Endothelial cell of umbilical vein (primary cell): ENCODE measurements around the gene NLRP5.

Experiments used
- MYC ChIP-seq: IDR thresholded peaks from one replicate; pipeline ENCODE4 v1.6.1; 2011; ENCODE audit warnings: mild to moderate bottlenecking, low read depth, low read length
- POLR2A ChIP-seq: IDR thresholded peaks from 2 replicates; pipeline ENCODE4 v1.6.1; 2012; ENCODE audit warnings: low read depth, mild to moderate bottlenecking, control low read depth, low read length
- POLR2AphosphoS5 ChIP-seq: IDR thresholded peaks from 2 replicates; pipeline ENCODE4 v1.6.1; 2012; ENCODE audit warnings: low read depth, mild to moderate bottlenecking, control low read depth, low read length, moderate library complexity; ENCODE audit not compliant: insufficient read depth
- TF ChIP-seq, protein P1 (sequence below), 2 donors: IDR thresholded peaks; 1 replicate in 1 of 2; 2 replicates in 1 of 2; pipeline ENCODE4 v1.5.1; 2011; ENCODE audit warnings: low read length in 2 of 2, mild to moderate bottlenecking in 2 of 2, moderate library complexity in 2 of 2, control low read depth in 1 of 2, inconsistent platforms in 1 of 2, low read depth in 1 of 2; ENCODE audit not compliant: insufficient read depth in 1 of 2; ENCODE audit errors: extremely low read depth in 1 of 2

GRCh38 chr19:56101746-56102535, 115.4 kb downstream of the NLRP5 start:
- TF ChIP-seq POLR2A, result no peak
- TF ChIP-seq, protein P1, sequence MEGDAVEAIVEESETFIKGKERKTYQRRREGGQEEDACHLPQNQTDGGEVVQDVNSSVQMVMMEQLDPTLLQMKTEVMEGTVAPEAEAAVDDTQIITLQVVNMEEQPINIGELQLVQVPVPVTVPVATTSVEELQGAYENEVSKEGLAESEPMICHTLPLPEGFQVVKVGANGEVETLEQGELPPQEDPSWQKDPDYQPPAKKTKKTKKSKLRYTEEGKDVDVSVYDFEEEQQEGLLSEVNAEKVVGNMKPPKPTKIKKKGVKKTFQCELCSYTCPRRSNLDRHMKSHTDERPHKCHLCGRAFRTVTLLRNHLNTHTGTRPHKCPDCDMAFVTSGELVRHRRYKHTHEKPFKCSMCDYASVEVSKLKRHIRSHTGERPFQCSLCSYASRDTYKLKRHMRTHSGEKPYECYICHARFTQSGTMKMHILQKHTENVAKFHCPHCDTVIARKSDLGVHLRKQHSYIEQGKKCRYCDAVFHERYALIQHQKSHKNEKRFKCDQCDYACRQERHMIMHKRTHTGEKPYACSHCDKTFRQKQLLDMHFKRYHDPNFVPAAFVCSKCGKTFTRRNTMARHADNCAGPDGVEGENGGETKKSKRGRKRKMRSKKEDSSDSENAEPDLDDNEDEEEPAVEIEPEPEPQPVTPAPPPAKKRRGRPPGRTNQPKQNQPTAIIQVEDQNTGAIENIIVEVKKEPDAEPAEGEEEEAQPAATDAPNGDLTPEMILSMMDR (IDR thresholded peaks at IDR 0.05; ENCODE audit: extremely low read depth in 1 of 2, insufficient read depth in 1 of 2, low read depth in 1 of 2, low read length in 2 of 2), result no peak
- TF ChIP-seq POLR2AphosphoS5, result no peak
- no peak for TF ChIP-seq MYC
